NK-92 treated with Interleukin-12 subunit alpha and Interleukin-12 subunit beta, amount 100 ng/mL, for 24 hours (cell line): ENCODE data around the gene GADD45GIP1.

Source experiments
- DNase-seq: peaks from one replicate; lab custom pipeline; 2025; lab: John Stamatoyannopoulos, UW

The GADD45GIP1 gene

DNA sequence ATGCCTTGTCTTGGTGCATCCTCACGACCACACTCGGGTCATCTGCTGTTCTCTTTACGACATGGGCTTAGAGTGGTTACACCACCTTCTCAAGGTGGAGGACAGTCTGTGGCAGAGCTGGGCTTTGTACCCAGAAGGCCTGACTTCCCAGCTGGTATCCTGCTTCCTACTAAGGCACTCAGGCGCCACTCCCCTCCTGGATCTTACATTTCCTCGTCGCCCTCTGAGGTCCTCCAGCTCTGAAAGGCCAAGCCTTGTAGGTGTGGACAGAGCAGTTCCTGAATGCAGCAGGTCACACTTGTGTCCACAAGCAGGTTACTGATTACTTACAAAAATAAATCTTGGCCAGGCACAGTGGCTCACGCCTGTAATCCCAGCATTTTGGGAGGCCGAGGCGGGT lies 49.9 kb downstream of the GADD45GIP1 start:
- no peak for DNase-seq
